ENCODE data around the gene CMTM4.
A peak's percentile ranks its signal among the peaks of the same experiment; 100 is the strongest.
"Not testable (repeated sequence)": the region's sequence is repeated elsewhere in the genome, so short reads cannot be mapped to it uniquely, and the experiment has no call there.

Gene CMTM4

DNA sequence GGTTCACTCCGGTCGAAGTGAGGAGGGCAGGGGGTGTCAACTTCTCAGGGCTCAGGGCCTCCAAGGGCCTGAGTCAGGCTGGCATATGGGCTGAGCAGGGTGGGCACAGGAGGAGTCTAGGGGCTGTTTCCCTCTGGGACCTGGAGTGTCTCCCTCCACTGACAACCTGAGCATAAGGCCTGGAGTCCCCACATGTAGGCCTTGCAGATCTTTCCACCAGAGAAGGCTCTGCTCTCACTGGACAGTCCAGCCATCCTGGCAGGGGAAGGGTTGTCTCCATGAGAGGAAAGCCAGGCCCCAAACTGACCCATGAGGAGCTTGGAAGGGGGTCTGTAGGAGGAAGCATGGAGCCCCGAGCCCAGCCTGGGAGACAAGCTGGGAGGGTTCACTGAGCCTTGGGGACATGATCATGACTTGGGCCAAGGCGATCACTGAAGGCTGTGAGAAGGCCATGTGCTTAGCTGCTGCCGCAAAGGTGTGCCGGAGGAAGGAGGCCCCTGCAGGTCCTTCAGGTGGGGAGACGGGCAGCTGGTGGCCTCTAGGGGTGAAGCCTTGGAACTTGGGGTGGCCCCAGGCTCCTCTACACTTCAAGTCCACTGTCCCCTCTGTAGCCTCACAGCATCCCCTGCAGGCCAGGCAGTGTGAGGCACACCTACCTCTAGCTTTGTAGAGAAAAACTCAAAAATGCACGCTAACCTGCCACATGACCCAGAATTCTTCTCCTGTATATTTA, 107.4 kb downstream of the CMTM4 start:
- peak; percentile 82 for DNase-seq

DNA sequence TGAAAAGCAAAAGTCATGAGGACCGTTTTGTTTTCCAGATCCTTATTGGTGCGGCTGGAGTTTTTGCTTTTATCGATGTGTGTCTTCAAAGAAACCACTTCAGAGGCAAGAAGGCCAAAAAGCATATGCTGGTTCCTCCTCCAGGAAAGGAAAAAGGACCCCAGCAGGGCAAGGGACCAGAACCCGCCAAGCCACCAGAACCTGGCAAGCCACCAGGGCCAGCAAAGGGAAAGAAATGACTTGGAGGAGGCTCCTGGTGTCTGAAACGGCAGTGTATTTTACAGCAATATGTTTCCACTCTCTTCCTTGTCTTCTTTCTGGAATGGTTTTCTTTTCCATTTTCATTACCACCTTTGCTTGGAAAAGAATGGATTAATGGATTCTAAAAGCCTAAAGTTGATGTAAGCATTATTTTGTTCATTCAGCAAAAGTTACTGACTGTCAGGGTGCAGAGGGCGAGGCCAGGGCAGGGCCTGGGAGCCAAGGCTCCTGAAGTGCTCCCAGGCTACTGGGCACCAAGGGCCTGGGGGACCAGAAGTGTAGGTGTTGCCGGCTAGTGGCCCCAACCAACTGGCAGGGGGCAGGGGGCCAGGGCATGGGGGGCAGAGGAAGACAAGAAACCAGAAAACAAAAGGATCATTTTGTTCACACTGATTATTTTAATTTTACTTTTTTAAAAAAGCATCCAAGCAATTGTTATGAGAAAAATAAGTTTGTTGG, 108.5 kb downstream of the CMTM4 start:
- no peak for DNase-seq

DNA sequence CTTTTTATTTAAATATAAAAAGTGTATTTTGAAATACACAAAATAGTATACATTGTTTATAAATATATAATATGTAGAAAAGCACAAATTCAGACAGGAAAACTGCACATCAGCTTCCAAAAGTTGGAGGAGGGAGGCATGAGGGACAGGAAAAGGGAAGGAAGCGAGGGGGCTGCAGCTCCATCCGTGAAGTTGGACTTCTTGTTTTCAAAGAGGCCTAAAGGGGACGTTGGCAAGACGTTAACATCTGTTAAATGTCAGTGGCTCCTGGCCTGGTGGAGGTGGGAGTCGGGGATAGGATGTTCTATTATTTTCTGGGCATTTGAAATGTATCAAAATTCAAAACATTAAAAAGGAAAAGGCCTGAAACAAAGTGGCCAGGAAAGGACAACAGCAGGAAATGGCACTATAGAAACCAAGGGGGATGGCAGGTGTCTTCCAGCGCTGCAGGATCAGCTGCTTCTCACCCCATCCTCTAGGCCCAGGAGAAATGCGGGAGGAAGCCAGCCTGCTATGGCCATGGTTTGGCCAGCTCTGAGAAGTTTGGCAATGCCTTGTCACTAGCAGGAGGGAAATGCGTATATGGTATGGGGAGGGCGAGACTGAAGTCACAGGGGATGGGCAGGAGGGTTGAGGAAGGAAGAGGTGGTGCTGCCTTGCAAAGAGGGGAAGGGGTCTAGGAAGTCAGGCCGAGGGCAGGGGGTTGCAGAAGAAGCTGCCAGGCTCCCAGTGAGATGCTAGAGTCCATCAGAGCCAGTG, 110.9 kb downstream of the CMTM4 start:
- DNase-seq: no peak

DNA sequence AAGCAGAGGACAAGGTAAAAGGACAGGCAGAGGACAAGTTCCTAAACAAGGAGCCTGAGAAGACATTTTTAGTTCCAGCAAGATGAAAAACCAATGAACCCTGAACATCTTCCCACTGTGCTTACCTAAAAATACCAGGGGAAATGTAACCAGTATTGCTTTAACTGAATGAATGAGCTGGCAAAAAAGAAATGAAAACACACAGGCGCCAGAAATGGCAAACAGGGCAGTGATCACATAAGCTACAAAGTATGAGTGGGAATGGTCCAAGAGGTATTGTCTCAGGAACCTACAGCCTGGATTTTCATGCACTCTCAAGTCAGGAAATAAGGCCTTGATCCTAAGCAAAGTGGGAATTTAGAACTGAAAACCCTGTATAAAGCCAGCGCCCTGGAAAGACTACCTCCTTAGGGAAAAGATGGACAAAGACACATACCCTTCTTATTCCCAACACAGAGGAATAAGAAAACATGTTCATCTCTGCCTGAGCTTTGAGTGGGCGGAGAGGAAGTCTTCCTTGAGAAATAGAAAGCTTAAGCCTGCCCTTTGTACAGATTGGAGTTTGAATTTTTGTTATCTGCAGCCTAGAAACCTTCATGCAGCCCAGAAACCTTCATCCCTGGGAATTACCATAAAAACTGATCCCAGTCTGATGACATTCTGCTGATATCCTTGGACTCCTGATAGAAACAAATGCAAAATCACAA, 115.1 kb downstream of the CMTM4 start:
- DNase-seq: no peak

DNA sequence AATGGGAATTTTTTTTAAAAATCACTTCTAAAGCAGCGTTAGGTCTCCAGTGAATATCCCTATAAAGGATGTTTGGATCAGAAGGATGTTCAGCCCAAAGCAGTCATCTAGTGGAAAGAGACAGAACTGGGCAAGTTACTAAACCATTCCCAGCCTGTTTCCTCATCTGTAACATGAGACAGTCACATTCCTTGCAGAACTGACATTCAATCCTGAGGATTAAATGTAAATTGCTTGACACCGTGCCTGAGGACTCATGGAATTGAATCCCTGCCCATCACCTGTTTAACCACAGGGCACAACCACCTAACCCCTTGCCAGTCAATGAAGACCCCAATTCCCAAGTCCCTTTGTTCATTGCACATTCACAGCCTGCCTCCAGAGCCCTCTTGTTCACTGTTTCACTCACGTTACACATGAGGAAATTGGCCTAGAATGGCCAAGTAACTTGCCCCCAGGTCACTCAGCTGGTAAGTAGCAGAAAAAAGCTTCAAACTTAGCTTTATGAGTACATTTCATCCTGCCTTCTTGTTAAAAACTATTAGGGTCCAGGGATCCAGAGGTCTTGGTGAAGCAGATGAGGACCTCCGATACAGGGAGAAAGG, 115.8 kb downstream of the CMTM4 start:
- no peak for DNase-seq

DNA sequence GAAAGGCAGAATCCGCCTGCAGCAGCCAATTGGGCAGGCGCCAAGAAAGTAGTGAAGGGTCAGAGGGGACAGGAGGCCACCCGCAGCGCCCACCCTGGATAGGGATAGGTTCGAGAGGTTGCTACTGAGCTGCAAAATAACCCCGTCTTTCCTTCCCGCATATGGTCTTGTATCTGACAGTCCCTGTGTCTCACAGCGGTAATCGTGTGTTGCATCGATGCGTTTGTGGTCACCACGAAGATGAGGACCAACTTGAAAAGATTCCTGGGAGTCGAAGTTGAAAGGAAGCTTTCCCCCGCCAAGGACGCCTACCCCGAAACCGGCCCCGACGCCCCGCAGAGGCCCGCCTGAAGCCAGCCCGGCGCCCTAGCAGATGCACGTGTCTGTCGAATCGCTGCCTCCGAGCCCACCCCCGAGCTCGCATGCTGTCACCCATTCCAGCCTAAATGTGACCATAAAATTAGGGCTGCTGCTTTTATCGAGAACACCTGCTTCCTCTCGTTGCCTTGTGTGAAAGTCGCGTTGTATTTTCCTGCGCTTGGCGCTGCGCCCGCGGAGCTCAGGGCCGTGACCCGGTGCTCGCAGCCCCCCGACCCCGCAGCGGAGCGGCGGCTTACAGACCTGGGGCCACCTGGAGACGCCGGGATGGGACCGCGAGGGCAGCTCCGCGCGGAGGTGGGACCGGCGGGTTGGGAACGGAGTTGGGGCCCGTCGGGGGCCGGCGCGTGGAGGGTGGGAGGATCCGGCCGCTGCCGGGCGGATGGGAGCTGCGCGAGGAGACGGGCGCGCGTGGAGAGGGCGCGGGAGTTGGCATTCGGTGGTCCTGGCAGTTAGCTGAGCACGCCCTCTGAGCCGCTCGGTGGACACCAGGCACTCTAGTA, 117.7 kb downstream of the CMTM4 start, which contains the start of gene CMTM2:
TSS of gene CMTM2 (plus strand) at position 813 of the 881 bp plus-strand sequence. CDS start 145 bp downstream, outside the sequence.
- DNase-seq: no peak

DNA sequence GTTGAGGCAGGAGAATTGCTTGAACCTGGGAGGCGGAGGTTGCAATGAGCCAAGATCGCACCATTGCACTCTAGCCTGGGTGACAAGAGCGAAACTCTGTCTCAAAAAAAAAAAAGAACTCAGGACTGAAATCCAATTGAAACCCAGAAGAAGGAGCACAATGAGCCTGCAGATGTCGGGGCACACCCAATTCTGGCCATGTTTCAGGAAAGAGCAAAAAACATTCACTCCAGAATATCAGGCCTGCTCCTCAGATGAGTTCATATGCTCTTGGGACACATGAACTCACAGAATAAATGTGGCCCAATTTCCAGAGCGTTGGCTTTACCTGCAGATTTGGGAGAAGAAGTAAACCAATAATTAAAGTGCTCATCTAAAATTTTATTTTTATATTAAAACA, 120.2 kb downstream of the CMTM4 start:
- no peak for DNase-seq

DNA sequence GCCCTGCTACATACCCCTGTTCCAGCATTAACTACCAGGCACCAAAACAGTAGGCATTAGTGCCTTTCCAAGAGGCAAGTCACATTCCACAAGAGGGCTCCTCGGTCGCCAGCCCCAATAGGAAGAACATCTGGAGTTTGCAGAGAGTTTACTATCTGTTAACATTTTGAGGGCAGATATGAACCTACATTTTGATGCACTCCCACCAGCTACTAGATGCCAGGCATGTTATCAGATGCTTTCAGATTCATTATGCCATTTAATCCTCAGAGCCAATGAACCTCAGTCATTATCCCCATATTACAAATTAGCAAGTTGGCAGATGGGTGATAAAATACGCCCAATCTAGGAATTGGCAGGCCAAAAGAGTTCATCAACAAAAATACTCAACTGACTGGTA, 121.5 kb downstream of the CMTM4 start:
- DNase-seq: no peak

DNA sequence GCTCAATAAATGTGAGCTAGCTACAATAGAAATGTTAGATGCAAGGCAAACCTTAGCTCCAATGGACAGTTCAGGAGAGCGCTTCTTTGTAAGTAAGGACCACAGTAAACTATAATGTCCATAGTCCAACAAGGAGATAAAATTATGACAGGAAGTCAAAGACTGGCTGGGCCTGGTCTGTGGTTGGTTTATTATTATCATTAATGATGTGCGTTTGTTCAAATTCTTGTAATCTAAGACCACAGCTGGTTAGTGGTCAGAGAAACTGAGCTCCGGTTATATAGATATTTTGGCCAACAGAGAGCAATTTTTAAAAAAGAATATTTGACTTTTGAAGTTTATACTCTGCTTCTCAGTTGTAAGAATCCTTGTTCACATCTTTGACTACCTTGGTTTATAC, 122.0 kb downstream of the CMTM4 start:
- no peak for DNase-seq

DNA sequence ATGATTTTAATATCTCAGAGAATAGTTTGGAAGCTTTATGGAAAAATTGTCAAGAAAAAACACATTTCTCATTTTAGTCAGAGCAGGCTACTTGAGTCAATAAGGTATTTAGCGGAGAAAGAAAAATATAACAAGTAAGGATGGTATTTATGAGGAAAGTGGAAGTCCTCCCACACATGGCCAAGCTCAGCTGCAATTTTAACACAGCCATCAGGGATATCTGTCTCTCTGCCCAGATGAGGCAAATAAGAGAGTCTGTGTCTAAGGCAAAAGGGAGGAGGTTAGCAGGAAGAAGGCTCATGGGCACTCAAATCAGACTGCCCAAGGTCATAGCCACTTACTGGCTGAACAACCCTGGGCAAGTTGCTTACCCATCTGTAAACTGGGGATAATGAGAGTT, 122.5 kb downstream of the CMTM4 start:
- DNase-seq: no peak

DNA sequence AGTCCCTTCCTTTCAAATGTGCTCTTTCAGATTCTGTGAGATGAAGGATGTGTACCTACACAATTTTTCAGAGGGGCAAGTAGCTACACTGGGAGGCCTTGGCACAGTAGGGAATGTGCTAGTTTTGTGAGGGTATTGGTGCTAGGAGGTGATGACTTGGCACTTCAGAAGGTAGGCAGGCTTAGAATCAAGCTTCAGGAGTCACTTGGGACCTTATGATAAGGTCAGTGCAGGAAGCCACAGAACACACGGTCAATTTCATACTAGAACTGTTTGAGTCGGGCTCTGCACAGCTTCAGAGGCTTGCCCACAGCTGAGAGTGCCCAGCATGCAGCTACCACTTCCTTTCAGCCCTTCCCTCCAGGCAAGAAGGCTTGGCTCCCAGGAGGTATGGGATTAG, 124.2 kb downstream of the CMTM4 start:
- no peak for DNase-seq

DNA sequence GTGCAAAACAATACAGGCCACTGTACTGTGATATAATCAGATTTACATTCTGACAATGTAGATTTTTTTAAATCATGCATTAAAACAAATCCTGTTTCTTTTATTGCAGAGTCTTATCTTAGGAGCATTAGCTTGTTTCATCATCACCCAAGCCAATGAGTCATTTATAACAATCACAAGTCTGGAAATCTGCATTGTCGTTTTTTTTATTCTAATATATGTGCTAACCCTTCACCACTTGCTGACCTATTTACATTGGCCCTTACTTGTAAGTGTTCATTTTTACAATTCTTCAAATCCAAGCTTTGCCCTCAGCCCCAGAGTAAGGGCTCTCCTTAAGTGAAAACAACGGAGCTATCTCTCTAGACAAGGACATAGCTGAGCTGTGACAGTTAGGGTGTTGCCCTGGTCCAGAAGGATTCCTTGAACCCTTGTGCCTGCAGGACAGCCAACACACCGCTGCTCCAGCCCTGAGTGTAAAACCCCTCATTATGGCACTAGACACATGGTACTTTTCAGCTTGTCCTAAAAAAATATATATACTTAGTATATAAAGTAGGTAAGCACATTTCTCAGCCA, 126.6 kb downstream of the CMTM4 start:
- DNase-seq: no peak

DNA sequence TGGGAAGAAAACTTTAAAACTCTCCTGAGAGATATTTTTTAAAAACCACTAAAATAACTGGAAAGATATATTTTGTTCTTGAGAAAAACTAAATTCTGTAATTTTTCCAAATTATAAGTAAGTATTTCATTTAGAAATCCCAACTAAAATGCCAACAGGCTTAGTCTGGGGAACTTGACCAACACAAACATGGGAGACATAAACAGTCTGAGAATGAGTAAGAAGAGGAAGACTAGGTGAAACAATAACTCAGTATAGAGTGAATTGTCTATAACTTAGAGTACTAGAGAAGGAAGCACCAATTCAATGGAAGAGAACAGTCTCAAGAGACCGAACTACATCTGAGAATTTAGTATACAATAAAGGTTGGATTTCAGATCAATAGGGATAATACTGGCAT, 127.4 kb downstream of the CMTM4 start:
- no peak for DNase-seq

DNA sequence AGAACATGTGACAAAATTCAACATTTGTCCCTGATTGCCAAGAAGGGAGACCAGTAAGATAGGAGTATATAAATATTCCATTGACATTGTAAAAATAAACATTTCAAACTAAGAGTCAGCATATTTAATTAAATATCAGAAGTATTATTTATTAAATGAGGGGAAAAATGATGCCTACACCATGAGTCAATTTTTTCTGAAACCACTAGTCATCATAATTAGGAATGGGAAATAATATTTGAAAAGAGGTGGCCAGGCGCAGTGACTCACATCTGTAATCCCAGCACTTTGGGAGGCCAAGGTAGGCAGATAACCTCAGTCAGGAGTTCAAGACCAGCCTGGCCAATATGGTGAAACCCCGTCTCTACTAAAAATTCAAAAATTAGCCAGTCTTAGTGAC, 128.2 kb downstream of the CMTM4 start:
- no peak for DNase-seq

DNA sequence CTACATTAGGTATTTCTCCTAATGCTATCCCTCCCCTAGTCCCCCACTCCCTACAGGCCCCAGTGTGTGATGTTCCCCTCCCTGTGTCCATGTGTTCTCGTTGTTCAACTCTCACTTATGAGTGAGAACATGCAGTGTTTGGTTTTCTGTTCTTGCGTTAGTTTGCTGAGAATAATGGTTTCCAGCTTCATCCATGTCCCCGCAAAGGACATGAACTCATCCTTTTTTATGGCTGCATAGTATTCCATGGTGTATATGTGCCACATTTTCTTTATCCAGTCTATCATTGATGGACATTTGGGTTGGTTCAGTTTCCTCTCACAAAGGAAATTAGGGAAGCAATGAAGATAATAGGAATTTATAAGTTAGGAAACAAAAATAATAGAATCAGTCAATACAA, 129.3 kb downstream of the CMTM4 start:
- not testable (repeated sequence) for DNase-seq

DNA sequence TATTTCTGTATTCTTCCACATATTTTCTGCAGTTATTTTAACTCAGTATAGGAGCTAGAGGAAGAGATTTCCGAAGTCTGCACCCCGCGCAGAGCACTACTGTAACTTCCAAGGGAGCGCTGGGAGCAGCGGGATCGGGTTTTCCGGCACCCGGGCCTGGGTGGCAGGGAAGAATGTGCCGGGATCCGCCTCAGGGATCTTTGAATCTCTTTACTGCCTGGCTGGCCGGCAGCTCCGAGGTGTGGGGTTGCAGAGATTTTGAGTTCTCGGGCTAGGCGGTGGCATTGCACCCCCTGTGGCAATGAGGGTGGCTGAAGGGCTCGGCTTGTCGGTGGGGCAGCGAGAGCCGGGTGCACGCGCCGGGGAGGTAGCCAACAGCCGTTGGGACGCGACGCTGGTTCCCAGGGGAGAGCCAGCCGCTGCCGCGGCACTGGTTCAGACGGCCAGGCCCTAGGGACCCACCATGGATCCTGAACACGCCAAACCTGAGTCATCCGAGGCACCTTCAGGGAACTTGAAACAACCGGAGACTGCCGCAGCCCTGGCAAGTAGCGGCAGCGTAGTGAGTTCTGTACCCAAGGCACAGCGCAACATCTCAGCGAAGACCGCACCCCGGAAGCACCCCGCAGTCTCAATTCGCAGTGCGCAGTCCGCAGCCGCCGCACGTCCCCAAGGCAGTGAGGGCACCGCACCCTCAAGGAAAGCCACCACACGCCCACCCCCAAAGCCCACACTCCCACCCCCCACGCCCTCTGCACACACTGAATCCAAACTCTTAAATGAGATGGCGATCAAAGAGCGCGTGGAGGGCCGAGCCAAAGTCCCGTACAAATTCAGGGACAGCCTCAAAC, 130.3 kb downstream of the CMTM4 start, which contains the start of gene CMTM1:
TSS of gene CMTM1 (plus strand) at position 389 of the 851 bp plus-strand sequence. CDS start at position 464, 75 bp downstream.
- DNase-seq: no peak
